OCI-LY7 (cell line): Measurements from ENCODE around the gene MAVS. TPM values are rescaled to one million over a fixed set of nuclear protein-coding genes. Genes with fewer than 3 reads are reported as not detected.

Source experiments
- BruUV-seq: library from RNA; stranded (reverse); fragments of 400-500 nt; replicated peaks from 2 replicates; lab custom pipeline; 2021; lab: Mats Ljungman, UMichigan
- CTCF ChIA-PET: fragments of 300-600 bp; sonication (Branson Sonifier 250); formaldehyde crosslinking; loops from one replicate; lab custom pipeline; 2022; ENCODE audit warnings: antibody characterized with exemption; ENCODE audit not compliant: unreplicated experiment; lab: Charles Lee
- POLR2A ChIA-PET: fragments of 300-600 bp; sonication (Branson Sonifier 250); formaldehyde crosslinking; loops from one replicate; lab custom pipeline; 2022; ENCODE audit warnings: antibody characterized with exemption; lab: Charles Lee
- DNase-seq: peaks from one replicate; pipeline ENCODE4 v3.0.0-alpha.2; 2015; ENCODE audit warnings: low spot score
- H2AFZ ChIP-seq: fragments of 200-600 bp; sonication (generic), shearing (Covaris generic); 2 replicates; pipeline ENCODE4 v1.6.1; 2014; ENCODE audit warnings: mild to moderate bottlenecking, antibody characterized with exemption, low read length, moderate library complexity
- H3K27ac ChIP-seq: fragments of 200-600 bp; sonication (generic); 2 replicates; pipeline ENCODE4 v1.5.1; 2014; ENCODE audit warnings: mixed run types, low read depth, mild to moderate bottlenecking, moderate library complexity, low read length, inconsistent platforms; ENCODE audit not compliant: poor library complexity, severe bottlenecking
- H3K36me3 ChIP-seq: fragments of 200-600 bp; sonication (generic); 2 replicates; pipeline ENCODE4 v1.6.1; 2014; ENCODE audit warnings: mild to moderate bottlenecking, antibody characterized with exemption, low read length, moderate library complexity, mixed read lengths; ENCODE audit not compliant: insufficient read depth
- H3K4me1 ChIP-seq: fragments of 200-600 bp; sonication (generic); 2 replicates; pipeline ENCODE4 v1.5.1; 2014; ENCODE audit warnings: mild to moderate bottlenecking, low read length; ENCODE audit not compliant: insufficient read depth, poor library complexity, severe bottlenecking
- H3K4me2 ChIP-seq: fragments of 200-600 bp; sonication (generic); 2 replicates; pipeline ENCODE4 v1.6.1; 2014; ENCODE audit warnings: mild to moderate bottlenecking, low read length
- H3K4me3 ChIP-seq: fragments of 200-600 bp; sonication (generic); 2 replicates; pipeline ENCODE4 v1.5.1; 2014; ENCODE audit warnings: mild to moderate bottlenecking, low read depth, low read length; ENCODE audit not compliant: poor library complexity, severe bottlenecking
- H3K79me2 ChIP-seq: fragments of 200-600 bp; sonication (generic); 2 replicates; pipeline ENCODE4 v1.6.1; 2016; ENCODE audit warnings: low read depth, mild to moderate bottlenecking, low read length, moderate library complexity, mixed read lengths; ENCODE audit not compliant: insufficient read depth
- H3K9me2 ChIP-seq: fragments of 200-600 bp; sonication (generic); 2 replicates; pipeline ENCODE4 v1.6.1; 2016; ENCODE audit warnings: mild to moderate bottlenecking, low read length, mixed read lengths; ENCODE audit not compliant: insufficient read depth
- H3K9me3 ChIP-seq: fragments of 200-600 bp; sonication (generic); 2 replicates; pipeline ENCODE4 v1.6.1; 2014; ENCODE audit warnings: mild to moderate bottlenecking, mixed run types, low read length, mixed read lengths
- H4K20me1 ChIP-seq: fragments of 200-600 bp; sonication (generic); 2 replicates; pipeline ENCODE4 v1.6.1; 2014; ENCODE audit warnings: mild to moderate bottlenecking, antibody characterized with exemption, low read length, moderate library complexity, mixed read lengths; ENCODE audit not compliant: insufficient read depth
- EZH2phosphoT487 ChIP-seq: fragments of 200-600 bp; sonication (generic); IDR thresholded peaks from 2 replicates; pipeline ENCODE4 v1.6.1; 2018; ENCODE audit warnings: low read depth, borderline replicate concordance, mild to moderate bottlenecking, mixed run types, antibody characterized with exemption, low read length, moderate library complexity, mixed read lengths
- intact Hi-C: fragments of 100-400 bp; cut with micrococcal nuclease; formaldehyde crosslinking; loops from one replicate; pipeline ENCODE4 v1.10.0; 2022; ENCODE audit not compliant: unreplicated experiment
- total RNA-seq, 2 experiments: library from RNA; depleted of rRNA in 1 of 2; stranded (reverse); fragments of >200 nt in 1 of 2; shearing (Covaris generic) in 1 of 2; gene quantifications; 2 replicates each; pipeline ENCODE4 v1.2.3, GENCODE V29; 2014 to 2022
- TF ChIP-seq, protein P1 (sequence below): fragments of 200-600 bp; sonication (generic); conservative IDR thresholded peaks from 2 replicates; pipeline ENCODE4 v1.5.1; 2014; ENCODE audit warnings: mild to moderate bottlenecking, antibody characterized with exemption, low read length, moderate library complexity, mixed read lengths

Gene MAVS
- total RNA-seq, 2 experiments from 2014 or later: 19.8 to 35.5 TPM

DNA sequence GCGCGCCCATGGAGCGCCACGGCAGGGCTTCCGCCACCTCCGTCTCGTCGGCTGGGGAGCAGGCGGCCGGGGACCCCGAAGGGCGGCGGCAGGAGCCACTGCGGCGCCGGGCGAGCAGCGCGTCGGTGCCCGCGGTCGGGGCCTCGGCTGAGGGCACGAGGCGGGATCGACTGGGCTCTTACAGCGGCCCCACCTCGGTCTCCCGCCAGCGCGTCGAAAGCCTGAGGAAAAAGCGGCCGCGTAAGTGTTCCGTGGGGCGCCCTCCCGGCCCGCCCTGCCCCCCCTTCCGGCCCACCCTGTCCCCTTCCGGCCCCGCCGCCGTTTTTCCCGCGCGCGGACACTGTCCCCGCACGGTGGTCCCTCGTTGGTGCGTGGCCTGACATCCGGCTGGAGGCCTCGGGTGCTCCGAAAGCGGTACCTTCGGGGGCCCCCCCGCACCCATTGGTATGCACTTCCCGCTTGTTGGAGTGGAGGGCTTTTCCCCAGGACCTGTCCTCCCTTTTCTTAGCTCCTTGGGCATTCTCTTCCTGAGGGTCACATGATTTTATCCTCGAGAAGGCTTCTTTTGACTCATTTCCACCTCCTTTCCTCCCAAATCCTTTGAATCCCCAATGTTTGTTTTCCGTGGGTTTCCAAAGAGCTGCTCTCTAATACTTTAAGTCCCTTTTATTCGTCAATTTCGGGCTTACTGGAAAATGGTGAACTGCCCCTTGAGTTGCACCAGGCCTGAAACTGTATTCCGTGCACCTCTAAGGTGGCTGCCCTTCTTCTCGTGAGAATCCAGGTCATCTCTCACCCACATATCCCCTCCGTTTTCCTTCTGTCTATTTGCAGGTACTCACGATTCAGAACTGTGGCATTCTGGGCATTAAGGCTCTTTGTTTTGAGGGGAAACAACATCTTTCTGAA is 43.1 kb downstream of the MAVS start:
- peaks cover 64% of the 10 kb centered on the region for H3K36me3 ChIP-seq
- H4K20me1 ChIP-seq: peaks cover 36% of the 10 kb centered on the region
- CTCF ChIA-PET: no interaction called here
- no peaks in the 10 kb centered on the region for H3K9me3 ChIP-seq
- peak overlapping the region; percentile 95 for H3K4me3 ChIP-seq
- intact Hi-C loops: loop anchor here (1.0 to 2.0 kb wide), 2 partner anchors 103 to 196 kb away; partner anchors contain the start of gene CENPB
- no TSS peak for BruUV-seq
- peak; percentile 64 for DNase-seq
- H3K4me2 ChIP-seq: peak overlapping the region; percentile 98
- H3K4me1 ChIP-seq: peaks cover 35% of the 10 kb centered on the region
- POLR2A ChIA-PET: interaction anchor here (0.7 kb wide), 1 partner anchor 12 kb away, joined by 3 read pairs; no protein-coding TSS in a partner anchor
- no peaks in the 10 kb centered on the region for H3K9me2 ChIP-seq
- peaks cover 78% of the 10 kb centered on the region for H3K79me2 ChIP-seq
- no peak overlapping the region for H2AFZ ChIP-seq
- TF ChIP-seq, protein P1, sequence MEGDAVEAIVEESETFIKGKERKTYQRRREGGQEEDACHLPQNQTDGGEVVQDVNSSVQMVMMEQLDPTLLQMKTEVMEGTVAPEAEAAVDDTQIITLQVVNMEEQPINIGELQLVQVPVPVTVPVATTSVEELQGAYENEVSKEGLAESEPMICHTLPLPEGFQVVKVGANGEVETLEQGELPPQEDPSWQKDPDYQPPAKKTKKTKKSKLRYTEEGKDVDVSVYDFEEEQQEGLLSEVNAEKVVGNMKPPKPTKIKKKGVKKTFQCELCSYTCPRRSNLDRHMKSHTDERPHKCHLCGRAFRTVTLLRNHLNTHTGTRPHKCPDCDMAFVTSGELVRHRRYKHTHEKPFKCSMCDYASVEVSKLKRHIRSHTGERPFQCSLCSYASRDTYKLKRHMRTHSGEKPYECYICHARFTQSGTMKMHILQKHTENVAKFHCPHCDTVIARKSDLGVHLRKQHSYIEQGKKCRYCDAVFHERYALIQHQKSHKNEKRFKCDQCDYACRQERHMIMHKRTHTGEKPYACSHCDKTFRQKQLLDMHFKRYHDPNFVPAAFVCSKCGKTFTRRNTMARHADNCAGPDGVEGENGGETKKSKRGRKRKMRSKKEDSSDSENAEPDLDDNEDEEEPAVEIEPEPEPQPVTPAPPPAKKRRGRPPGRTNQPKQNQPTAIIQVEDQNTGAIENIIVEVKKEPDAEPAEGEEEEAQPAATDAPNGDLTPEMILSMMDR: no peak
- no peak for TF ChIP-seq EZH2phosphoT487
- H3K27ac ChIP-seq: peak overlapping the region; percentile 81

- peaks cover 40% of the 10 kb centered on the region for H3K4me1 ChIP-seq
- peaks cover 64% of the 10 kb centered on the region for H3K36me3 ChIP-seq
- BruUV-seq: TSS peak; percentile 64
- H3K4me2 ChIP-seq: peak overlapping the region; percentile 98
- ChIA-PET CTCF (no interaction called here), POLR2A (interaction anchor here (0.7 to 1.5 kb wide), 2 partner anchors 12 to 16 kb away, joined by 3 to 4 read pairs; no protein-coding TSS in a partner anchor)
- H4K20me1 ChIP-seq: peaks cover 38% of the 10 kb centered on the region
- H3K9me3 ChIP-seq: no peaks in the 10 kb centered on the region
- intact Hi-C loops: no loop called here
- DNase-seq: peak; percentile 39
- H2AFZ ChIP-seq: no peak overlapping the region
- peak overlapping the region; percentile 81 for H3K27ac ChIP-seq
- no peaks in the 10 kb centered on the region for H3K9me2 ChIP-seq
- TF ChIP-seq EZH2phosphoT487: no peak
- TF ChIP-seq, protein P1: no peak
- peak overlapping the region; percentile 95 for H3K4me3 ChIP-seq
- peaks cover 84% of the 10 kb centered on the region for H3K79me2 ChIP-seq
These were observed 43.7 kb downstream of the MAVS start for GRCh38 chr20:3890398-3890751.
